HepG2 (cell line): ENCODE measurements around the gene MSRB2. TPM values are rescaled to one million over a fixed set of nuclear protein-coding genes. Genes with fewer than 3 reads are reported as not detected.

Source experiments
- ATAC-seq: fragments of 200-7000 bp; cut with Tn5 transposase; 3 replicates; pipeline ENCODE4 v1.9.1; 2020; ENCODE audit warnings: mild to moderate bottlenecking, moderate library complexity
- BruUV-seq: library from RNA; stranded (reverse); fragments of 400-500 nt; replicated peaks from 2 replicates; lab custom pipeline; 2021; lab: Mats Ljungman, UMichigan
- CTCF ChIA-PET: fragments of 300-600 bp; formaldehyde crosslinking; extraction: SDS; loops from one replicate; lab custom pipeline; 2021; ENCODE audit warnings: low total read pairs, inconsistent platforms, low intra/inter-chr PET ratio; lab: Yijun Ruan, JAX
- POLR2A ChIA-PET: fragments of 350-600 bp; sonication (Branson Sonifier 250); formaldehyde crosslinking; loops from one replicate; lab custom pipeline; 2020; ENCODE audit warnings: antibody characterized with exemption, inconsistent platforms; lab: Yijun Ruan, JAX
- DNase-seq: peaks from one replicate; pipeline ENCODE4 v3.0.0-alpha.2; 2015; ENCODE audit warnings: low spot score
- FAIRE-seq: peaks from 3 replicates; lab custom pipeline; 2011; peaks lifted over from hg19 to GRCh38; lab: Jason Lieb, UNC
- H2AFZ ChIP-seq: one replicate; pipeline ENCODE4 v1.6.1; 2011; ENCODE audit warnings: low read length, inconsistent platforms
- H3K27ac ChIP-seq: fragments of 300-600 bp; 3 replicates; pipeline ENCODE4 v1.8.0; 2011; ENCODE audit warnings: mixed run types, mild to moderate bottlenecking, mixed read lengths, low read length, inconsistent platforms; ENCODE audit not compliant: insufficient read depth; ENCODE audit errors: extremely low read length
- H3K27me3 ChIP-seq, 2 experiments: fragments of 200-600 bp in 1 of 2; 2 replicates in 1 of 2; 3 replicates in 1 of 2; pipeline versions ENCODE4 v1.6.0 to v1.8.0; 2011; ENCODE audit warnings: low read length in 2 of 2, mild to moderate bottlenecking in 2 of 2, moderate library complexity in 2 of 2, inconsistent platforms in 1 of 2; ENCODE audit not compliant: insufficient read depth in 2 of 2, control insufficient read depth in 1 of 2
- H3K36me3 ChIP-seq, 2 experiments: fragments of 200-600 bp in 1 of 2; replicated peaks in 1 of 2; 2 replicates in 1 of 2; 3 replicates in 1 of 2; pipeline versions ENCODE4 v1.5.1 to v1.8.0; 2011; ENCODE audit warnings: low read length in 2 of 2, inconsistent platforms in 1 of 2; ENCODE audit not compliant: insufficient read depth in 2 of 2, control insufficient read depth in 1 of 2
- H3K4me1 ChIP-seq: 2 replicates; pipeline ENCODE4 v1.5.1; 2012; ENCODE audit warnings: low read length, inconsistent platforms; ENCODE audit not compliant: insufficient read depth
- H3K4me2 ChIP-seq: 2 replicates; pipeline ENCODE4 v1.6.0; 2011; ENCODE audit warnings: low read depth, low read length, inconsistent platforms
- H3K4me3 ChIP-seq, 3 experiments: fragments of 200-600 bp in 1 of 3; sonication (generic), shearing (Covaris generic) in 1 of 3; replicated peaks in 1 of 3; 2 replicates each; pipeline ENCODE4 v1.5.1; 2011 to 2016; ENCODE audit warnings: low read length in 3 of 3, inconsistent platforms in 2 of 3, low read depth in 2 of 3, mild to moderate bottlenecking in 2 of 3, control low read depth in 1 of 3, mixed read lengths in 1 of 3; ENCODE audit not compliant: insufficient read depth in 1 of 3
- H3K79me2 ChIP-seq: one replicate; pipeline ENCODE4 v1.6.1; 2011; ENCODE audit warnings: low read length, inconsistent platforms; ENCODE audit not compliant: insufficient read depth
- H3K9ac ChIP-seq: 2 replicates; pipeline ENCODE4 v1.6.0; 2011; ENCODE audit warnings: mild to moderate bottlenecking, low read depth, low read length, inconsistent platforms; ENCODE audit not compliant: insufficient read depth
- H3K9me3 ChIP-seq: 2 replicates; pipeline ENCODE4 v1.5.1; 2012; ENCODE audit warnings: mild to moderate bottlenecking, low read length
- H4K20me1 ChIP-seq: 2 replicates; pipeline ENCODE4 v1.6.0; 2011; ENCODE audit warnings: inconsistent platforms, mild to moderate bottlenecking, low read length, moderate library complexity; ENCODE audit not compliant: insufficient read depth
- DPF2 ChIP-seq: sonication (generic); formaldehyde crosslinking; IDR thresholded peaks from 2 replicates; pipeline ENCODE4 v1.4.0; 2020; ENCODE audit warnings: mild to moderate bottlenecking, low read depth, missing genetic modification reagents, borderline replicate concordance
- HES4 ChIP-seq: sonication (generic); formaldehyde crosslinking; IDR thresholded peaks from 2 replicates; pipeline ENCODE4 v1.9.0; 2021; ENCODE audit warnings: mild to moderate bottlenecking, missing genetic modification reagents, borderline replicate concordance
- PCBP1 ChIP-seq: fragments of 200-400 bp; formaldehyde crosslinking; IDR thresholded peaks from 2 replicates; pipeline ENCODE4 v1.6.1; 2017; ENCODE audit warnings: mild to moderate bottlenecking, low read depth, low read length, borderline replicate concordance
- RARA ChIP-seq: IDR thresholded peaks from 2 replicates; pipeline ENCODE4 v1.6.1; 2016; ENCODE audit warnings: missing genetic modification reagents, missing compliant biosample characterization
- ZHX2 ChIP-seq, 2 experiments: sonication (generic) in 1 of 2; formaldehyde crosslinking in 1 of 2; IDR thresholded peaks; 2 replicates each; pipeline versions ENCODE4 v1.6.1 to v1.9.0; 2014 to 2022; ENCODE audit warnings: antibody characterized with exemption in 1 of 2, borderline replicate concordance in 1 of 2, inconsistent platforms in 1 of 2, low read depth in 1 of 2, missing genetic modification reagents in 1 of 2
- ZNF121 ChIP-seq: sonication (generic); formaldehyde crosslinking; IDR thresholded peaks from 2 replicates; pipeline ENCODE4 v1.5.0; 2020; ENCODE audit warnings: mild to moderate bottlenecking, missing genetic modification reagents
- ZNF232 ChIP-seq: sonication (generic); formaldehyde crosslinking; IDR thresholded peaks from 2 replicates; pipeline ENCODE4 v1.4.0; 2020; ENCODE audit warnings: missing genetic modification reagents, borderline replicate concordance
- ZNF562 ChIP-seq: sonication (generic); formaldehyde crosslinking; IDR thresholded peaks from 2 replicates; pipeline ENCODE4 v1.8.0; 2022; ENCODE audit warnings: missing genetic modification reagents, borderline replicate concordance
- WGBS: methylation state at CpG from one replicate; pipeline ENCODE4 v1.1.6; 2017; ENCODE audit warnings: low lambda C conversion rate; 5-methylcytosine and 5-hydroxymethylcytosine counted together
- in situ Hi-C: cut with HindIII; loops from 2 replicates; pipeline ENCODE4 v1.10.0; 2017; ENCODE audit warnings: low pct_unique_long_range_greater_than_20kb; ENCODE audit not compliant: extremely low pct_ligation_motif_present
- intact Hi-C: fragments of 100-400 bp; cut with micrococcal nuclease; formaldehyde crosslinking; loops from one replicate; pipeline ENCODE4 v1.10.0; 2022; ENCODE audit not compliant: unreplicated experiment
- polyA plus RNA-seq, 8 experiments: library from polyadenylated mRNA; depleted of rRNA in 3 of 8; stranded (reverse) in 7 of 8; unstranded in 1 of 8; fragments of >200 nt; fragmentation: Illumina TruSeq in 4 of 8; extraction: Trizol in 4 of 8; gene quantifications; 2 replicates each; pipeline versions ENCODE4 v1.2.1 to v1.2.3, GENCODE V29; 2011 to 2016; ENCODE audit warnings: low read depth in 4 of 8, missing spikeins in 1 of 8, mixed read lengths in 1 of 8; ENCODE audit not compliant: insufficient read depth in 1 of 8
- total RNA-seq, 5 experiments: library from RNA; depleted of rRNA; stranded (reverse); fragments of >200 nt; fragmentation: Illumina TruSeq; extraction: Trizol; gene quantifications; 2 replicates each; pipeline ENCODE4 v1.2.3, GENCODE V29; 2016; ENCODE audit warnings: low read depth in 1 of 5

The MSRB2 gene
- total and polyA plus RNA-seq, 2 of the 13 experiments (the other 11 are each of a cell fraction or from before 2014, with no cell fraction given): 8.3 to 22.1 TPM

- no peak for TF ChIP-seq ZHX2 (IDR thresholded peaks at IDR 0.05; ENCODE audit: low read depth)
- no peak for TF ChIP-seq ZHX2 (CRISPR knock-in tag; IDR thresholded peaks at IDR 0.05; ENCODE audit: borderline replicate concordance)
- TF ChIP-seq PCBP1: no peak
- TF ChIP-seq DPF2 (CRISPR knock-in tag): no peak
Observed at GRCh38 chr10:23139677-23140076, 44.3 kb downstream of the MSRB2 start (continued).

GRCh38 chr10:23141995-23142394 lies 46.6 kb downstream of the MSRB2 start:
- no peak overlapping the region for H3K4me2 ChIP-seq
- TF ChIP-seq HES4 (no peak), ZNF121 (CRISPR knock-in tag) (no peak), RARA (no peak), ZNF562 (CRISPR knock-in tag) (no peak), ZNF232 (CRISPR knock-in tag) (no peak)
- WGBS: 14% methylated on average over 4 of the region's 4 CpGs
- no peak overlapping the region for H2AFZ ChIP-seq
- no peaks in the 10 kb centered on the region for H3K4me1 ChIP-seq
- no peaks in the 10 kb centered on the region for H4K20me1 ChIP-seq
- H3K27ac ChIP-seq: no peak overlapping the region
- ChIA-PET CTCF (no interaction called here), POLR2A (no interaction called here)
- intact Hi-C loops: no loop called here
- H3K79me2 ChIP-seq: no peaks in the 10 kb centered on the region
- in situ Hi-C loops: no loop called here
- no peaks in the 10 kb centered on the region for H3K9me3 ChIP-seq
- no peak overlapping the region for H3K9ac ChIP-seq
- no TSS peak for BruUV-seq
- H3K4me3 ChIP-seq: no peak overlapping the region
- FAIRE-seq: no peak
- peaks cover 0 to 2% of the 10 kb centered on the region in 2 experiments; a peak in 1 of 5 replicates for H3K27me3 ChIP-seq
- no peak for ATAC-seq
- H3K36me3 ChIP-seq: no peaks in the 10 kb centered on the region
- no peak for DNase-seq
